H9 (cell line): ENCODE data around the gene PHF24. TPM values are rescaled to one million over a fixed set of nuclear protein-coding genes. Genes with fewer than 3 reads are reported as not detected.
"Not testable (repeated sequence)": the region's sequence is repeated elsewhere in the genome, so short reads cannot be mapped to it uniquely, and the experiment has no call there.

Source experiments
- DNase-seq: peaks from one replicate; pipeline ENCODE4 v3.0.0-alpha.2; 2017
- H2AFZ ChIP-seq: one replicate; pipeline ENCODE4 v1.6.1; 2013; ENCODE audit warnings: mild to moderate bottlenecking, low read length, control low read depth, moderate library complexity
- H2AK5ac ChIP-seq: 2 replicates; pipeline ENCODE4 v1.6.1; 2013; ENCODE audit warnings: low read length, control low read depth, mixed read lengths; ENCODE audit not compliant: insufficient read length
- H2BK120ac ChIP-seq: one replicate; pipeline ENCODE4 v1.6.1; 2013; ENCODE audit warnings: low read depth, mild to moderate bottlenecking, low read length, control low read depth, inconsistent platforms; ENCODE audit not compliant: poor library complexity, severe bottlenecking
- H2BK12ac ChIP-seq: 2 replicates; pipeline ENCODE4 v1.6.1; 2013; ENCODE audit warnings: low read length, control low read depth, mixed read lengths, low read depth; ENCODE audit not compliant: insufficient read length
- H2BK15ac ChIP-seq: 2 replicates; pipeline ENCODE4 v1.6.1; 2013; ENCODE audit warnings: low read depth, low read length, control low read depth
- H2BK20ac ChIP-seq: one replicate; pipeline ENCODE4 v1.6.1; 2013; ENCODE audit warnings: low read depth, mild to moderate bottlenecking, low read length, control low read depth, inconsistent platforms; ENCODE audit not compliant: poor library complexity, severe bottlenecking
- H2BK5ac ChIP-seq: 2 replicates; pipeline ENCODE4 v1.6.1; 2013; ENCODE audit warnings: low read length, control low read depth, mixed read lengths; ENCODE audit not compliant: insufficient read length
- H3K14ac ChIP-seq: 2 replicates; pipeline ENCODE4 v1.6.1; 2013; ENCODE audit warnings: low read length, control low read depth; ENCODE audit not compliant: insufficient read depth
- H3K18ac ChIP-seq: 2 replicates; pipeline ENCODE4 v1.6.1; 2013; ENCODE audit warnings: low read depth, mild to moderate bottlenecking, mixed read lengths, low read length, control low read depth; ENCODE audit not compliant: insufficient read length
- H3K23ac ChIP-seq: 2 replicates; pipeline ENCODE4 v1.6.1; 2013; ENCODE audit warnings: low read length, control low read depth, mixed read lengths, low read depth; ENCODE audit not compliant: insufficient read length
- H3K23me2 ChIP-seq: 2 replicates; pipeline ENCODE4 v1.6.1; 2013; ENCODE audit warnings: low read depth, mild to moderate bottlenecking, mixed read lengths, low read length, control low read depth; ENCODE audit not compliant: insufficient read length, poor library complexity, severe bottlenecking
- H3K27ac ChIP-seq: 2 replicates; pipeline ENCODE4 v1.5.1; 2013; ENCODE audit warnings: low read length, control low read depth, mixed read lengths, low read depth; ENCODE audit not compliant: insufficient read length
- H3K27me3 ChIP-seq: 2 replicates; pipeline ENCODE4 v1.6.1; 2013; ENCODE audit warnings: low read length, control low read depth, inconsistent platforms; ENCODE audit not compliant: insufficient read depth
- H3K4ac ChIP-seq: 2 replicates; pipeline ENCODE4 v1.6.1; 2013; ENCODE audit warnings: low read depth, mild to moderate bottlenecking, control low read depth, inconsistent platforms, low read length, moderate library complexity
- H3K4me1 ChIP-seq: 2 replicates; pipeline ENCODE4 v1.6.1; 2013; ENCODE audit warnings: low read length, control low read depth, inconsistent platforms; ENCODE audit not compliant: insufficient read depth
- H3K4me2 ChIP-seq: 2 replicates; pipeline ENCODE4 v1.6.1; 2013; ENCODE audit warnings: low read length, control low read depth, mixed read lengths; ENCODE audit not compliant: insufficient read length, insufficient read depth
- H3K56ac ChIP-seq: 2 replicates; pipeline ENCODE4 v1.6.1; 2013; ENCODE audit warnings: low read depth, mild to moderate bottlenecking, mixed read lengths, low read length, control low read depth; ENCODE audit not compliant: insufficient read length
- H3K79me1 ChIP-seq: 2 replicates; pipeline ENCODE4 v1.6.1; 2013; ENCODE audit warnings: low read depth, mild to moderate bottlenecking, moderate library complexity, low read length, control low read depth, inconsistent platforms; ENCODE audit not compliant: insufficient read depth, poor library complexity, severe bottlenecking
- H3K79me2 ChIP-seq: 2 replicates; pipeline ENCODE4 v1.6.1; 2013; ENCODE audit warnings: low read length, control low read depth, inconsistent platforms; ENCODE audit not compliant: insufficient read depth
- H3K9ac ChIP-seq: 2 replicates; pipeline ENCODE4 v1.6.1; 2013; ENCODE audit warnings: low read length, control low read depth, mixed read lengths; ENCODE audit not compliant: insufficient read length; ENCODE audit errors: extremely low read depth
- H3K9me3 ChIP-seq: one replicate; pipeline ENCODE4 v1.6.1; 2013; ENCODE audit warnings: low read depth, low read length, inconsistent platforms; ENCODE audit not compliant: control insufficient read depth
- H3T11ph ChIP-seq: one replicate; pipeline ENCODE4 v1.6.1; 2013; ENCODE audit warnings: mild to moderate bottlenecking, low read length, control low read depth, inconsistent platforms
- H4K20me1 ChIP-seq: one replicate; pipeline ENCODE4 v1.6.1; 2013; ENCODE audit not compliant: control insufficient read depth, insufficient read length, insufficient read depth
- H4K5ac ChIP-seq: 2 replicates; pipeline ENCODE4 v1.6.1; 2013; ENCODE audit warnings: low read depth, mild to moderate bottlenecking, mixed read lengths, low read length, control low read depth; ENCODE audit not compliant: insufficient read length
- H4K8ac ChIP-seq: replicated peaks from 2 replicates; pipeline ENCODE4 v1.6.1; 2013; ENCODE audit warnings: low read length, control low read depth, mixed read lengths, low read depth; ENCODE audit not compliant: insufficient read length
- H4K91ac ChIP-seq: 2 replicates; pipeline ENCODE4 v1.6.1; 2013; ENCODE audit warnings: low read depth, mild to moderate bottlenecking, moderate library complexity, mixed read lengths, low read length, control low read depth; ENCODE audit not compliant: insufficient read length
- H3K27ac Mint-ChIP-seq, 3 experiments: 2 replicates in 2 of 3; 3 replicates in 1 of 3; pipeline ENCODE4 v1.8.0; 2020 to 2021; ENCODE audit warnings: mixed read lengths in 3 of 3, mild to moderate bottlenecking in 1 of 3, moderate library complexity in 1 of 3
- H3K27me3 Mint-ChIP-seq: 2 replicates; pipeline ENCODE4 v1.8.0; 2021; ENCODE audit warnings: low read depth, mild to moderate bottlenecking, moderate library complexity, mixed read lengths
- H3K36me3 Mint-ChIP-seq, 3 experiments: 2 replicates in 2 of 3; 3 replicates in 1 of 3; pipeline ENCODE4 v1.8.0; 2020 to 2021; ENCODE audit warnings: low read depth in 3 of 3, mixed read lengths in 3 of 3; ENCODE audit not compliant: insufficient read depth in 1 of 3
- H3K4me1 Mint-ChIP-seq, 2 experiments: 2 replicates each; pipeline ENCODE4 v1.8.0; 2020; ENCODE audit warnings: mixed read lengths in 2 of 2
- H3K4me3 Mint-ChIP-seq, 2 experiments: 2 replicates in 1 of 2; 3 replicates in 1 of 2; pipeline ENCODE4 v1.8.0; 2020 to 2021; ENCODE audit warnings: mild to moderate bottlenecking in 2 of 2, mixed read lengths in 2 of 2, moderate library complexity in 1 of 2
- H3K9me3 Mint-ChIP-seq, 2 experiments: 2 replicates in 1 of 2; 3 replicates in 1 of 2; pipeline ENCODE4 v1.8.0; 2020; ENCODE audit warnings: mild to moderate bottlenecking in 2 of 2, mixed read lengths in 2 of 2, moderate library complexity in 1 of 2
- WGBS: extraction: QIAGEN DNeasy Blood & Tissue Kit; methylation state at CpG from one replicate; pipeline ENCODE4 v1.1.7; 2013; ENCODE audit warnings: missing lambda C conversion rate, low lambda C conversion rate, mixed read lengths; ENCODE audit not compliant: insufficient read length; ENCODE audit errors: extremely low coverage; 5-methylcytosine and 5-hydroxymethylcytosine counted together
- total RNA-seq: library from RNA; stranded (reverse); gene quantifications from 2 replicates; pipeline ENCODE4 v1.2.1, GENCODE V29; 2021
- TF ChIP-seq, protein P1 (sequence below): fragments of 200-600 bp; sonication (generic); conservative IDR thresholded peaks from 3 replicates; pipeline ENCODE4 v1.8.0; 2021; ENCODE audit warnings: antibody characterized with exemption, mild to moderate bottlenecking

Gene PHF24
- total RNA-seq, 1 experiment from 2014 or later, result 0.24 TPM

DNA sequence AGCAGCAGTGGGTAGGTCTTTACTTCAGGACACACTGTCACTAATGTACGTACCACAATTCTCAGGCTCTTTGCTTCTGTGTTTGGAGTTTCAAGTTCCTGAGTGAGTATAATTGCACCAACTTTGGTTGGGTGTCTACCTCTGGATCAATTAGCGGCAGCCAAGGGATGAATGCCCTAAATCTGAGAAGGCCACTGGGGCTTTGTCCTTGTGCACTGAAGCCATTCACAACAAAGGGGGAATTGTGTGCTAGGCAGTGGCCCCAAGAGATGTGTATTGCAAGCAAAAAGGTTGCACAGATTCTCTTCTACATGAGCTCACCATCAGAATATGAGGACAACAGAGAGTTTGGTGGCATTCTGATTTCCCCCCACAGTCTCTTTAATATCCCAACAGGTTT lies 3.9 kb upstream of the PHF24 start:
- Histone ChIP-seq H3K79me2 (no peaks in the 10 kb centered on the region), H4K20me1 (no peaks in the 10 kb centered on the region), H3K79me1 (no peaks in the 10 kb centered on the region), H3K27ac (no peak overlapping the region), H2BK15ac (no peak overlapping the region), H3K4ac (no peak overlapping the region), H3K23me2 (peaks cover 5% of the 10 kb centered on the region), H2BK20ac (no peak overlapping the region), H2AFZ (no peak overlapping the region), H3K9me3 (no peaks in the 10 kb centered on the region), H2BK5ac (no peak overlapping the region), H4K91ac (no peak overlapping the region), H3K18ac (no peak overlapping the region), H2BK120ac (no peak overlapping the region), H3K4me1 (no peaks in the 10 kb centered on the region), H3K56ac (no peak overlapping the region), H3K23ac (no peak overlapping the region), H3K9ac (no peak overlapping the region), H4K8ac (no peak overlapping the region), H3T11ph (no peak overlapping the region), H3K14ac (no peak overlapping the region), H4K5ac (no peak overlapping the region), H3K27me3 (peaks cover 6% of the 10 kb centered on the region; the same call in 1 of the 2 replicates), H2AK5ac (no peak overlapping the region), H3K4me2 (no peak overlapping the region), H2BK12ac (no peak overlapping the region)
- Mint-ChIP-seq H3K27ac (no peak overlapping the region), H3K4me3 (no peak overlapping the region), H3K36me3 (no peaks in the 10 kb centered on the region), H3K4me1 (peaks cover 3 to 6% of the 10 kb centered on the region in 2 experiments), H3K9me3 (no peaks in the 10 kb centered on the region), H3K27me3 (peaks cover 61% of the 10 kb centered on the region)
- no CpG with 5 or more reads among the region's 2 CpGs for WGBS
- no peak for DNase-seq
- TF ChIP-seq, protein P1, sequence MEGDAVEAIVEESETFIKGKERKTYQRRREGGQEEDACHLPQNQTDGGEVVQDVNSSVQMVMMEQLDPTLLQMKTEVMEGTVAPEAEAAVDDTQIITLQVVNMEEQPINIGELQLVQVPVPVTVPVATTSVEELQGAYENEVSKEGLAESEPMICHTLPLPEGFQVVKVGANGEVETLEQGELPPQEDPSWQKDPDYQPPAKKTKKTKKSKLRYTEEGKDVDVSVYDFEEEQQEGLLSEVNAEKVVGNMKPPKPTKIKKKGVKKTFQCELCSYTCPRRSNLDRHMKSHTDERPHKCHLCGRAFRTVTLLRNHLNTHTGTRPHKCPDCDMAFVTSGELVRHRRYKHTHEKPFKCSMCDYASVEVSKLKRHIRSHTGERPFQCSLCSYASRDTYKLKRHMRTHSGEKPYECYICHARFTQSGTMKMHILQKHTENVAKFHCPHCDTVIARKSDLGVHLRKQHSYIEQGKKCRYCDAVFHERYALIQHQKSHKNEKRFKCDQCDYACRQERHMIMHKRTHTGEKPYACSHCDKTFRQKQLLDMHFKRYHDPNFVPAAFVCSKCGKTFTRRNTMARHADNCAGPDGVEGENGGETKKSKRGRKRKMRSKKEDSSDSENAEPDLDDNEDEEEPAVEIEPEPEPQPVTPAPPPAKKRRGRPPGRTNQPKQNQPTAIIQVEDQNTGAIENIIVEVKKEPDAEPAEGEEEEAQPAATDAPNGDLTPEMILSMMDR, result no peak

DNA sequence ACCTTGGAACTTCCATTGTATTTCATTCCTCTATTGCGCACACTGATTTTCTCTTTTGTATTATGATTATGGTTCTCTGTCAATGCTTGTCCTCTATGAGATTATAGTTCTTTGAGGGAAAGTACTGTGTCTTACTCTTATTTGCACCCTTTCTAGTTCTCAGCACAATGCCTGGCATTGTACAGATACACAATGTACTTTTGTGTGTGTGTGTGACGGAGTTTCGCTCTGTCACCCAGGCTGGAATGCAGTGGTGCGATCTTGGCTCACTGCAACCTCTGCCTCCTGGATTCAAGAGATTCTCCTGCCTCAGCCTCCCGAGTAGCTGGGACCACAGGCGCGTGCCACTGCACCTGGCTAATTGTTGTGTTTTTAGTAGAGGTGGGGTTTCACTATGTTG lies 2.0 kb upstream of the PHF24 start:
- not testable (repeated sequence) for H3K4ac ChIP-seq, H3K23me2 ChIP-seq, H3K56ac ChIP-seq, H4K20me1 ChIP-seq, H2AK5ac ChIP-seq, H3K9ac ChIP-seq, H3K27ac Mint-ChIP-seq, H2BK12ac ChIP-seq, H3K4me1 ChIP-seq, H2BK20ac ChIP-seq, H3K4me2 ChIP-seq, H4K5ac ChIP-seq, H3K4me3 Mint-ChIP-seq, H3K9me3 Mint-ChIP-seq, H3K18ac ChIP-seq, H3K14ac ChIP-seq, H3K79me2 ChIP-seq, H3T11ph ChIP-seq, H2AFZ ChIP-seq, H4K8ac ChIP-seq, H3K27me3 ChIP-seq, H2BK15ac ChIP-seq, H3K23ac ChIP-seq, H3K9me3 ChIP-seq, H4K91ac ChIP-seq, H3K27ac ChIP-seq, H3K79me1 ChIP-seq, H2BK120ac ChIP-seq, DNase-seq, H2BK5ac ChIP-seq, H3K36me3 Mint-ChIP-seq
- peaks cover 78% of the 10 kb centered on the region for H3K27me3 Mint-ChIP-seq
- WGBS, result no CpG with 5 or more reads among the region's 7 CpGs
- H3K4me1 Mint-ChIP-seq, result peaks cover 3 to 13% of the 10 kb centered on the region in 2 experiments
